ENCODE data around the gene ATP2A2. TPM values are rescaled to one million over a fixed set of nuclear protein-coding genes. Genes with fewer than 3 reads are reported as not detected.

The ATP2A2 gene
- total and polyA plus RNA-seq, 4 donors: 20.9 to 198 (median 67.6) TPM

DNA sequence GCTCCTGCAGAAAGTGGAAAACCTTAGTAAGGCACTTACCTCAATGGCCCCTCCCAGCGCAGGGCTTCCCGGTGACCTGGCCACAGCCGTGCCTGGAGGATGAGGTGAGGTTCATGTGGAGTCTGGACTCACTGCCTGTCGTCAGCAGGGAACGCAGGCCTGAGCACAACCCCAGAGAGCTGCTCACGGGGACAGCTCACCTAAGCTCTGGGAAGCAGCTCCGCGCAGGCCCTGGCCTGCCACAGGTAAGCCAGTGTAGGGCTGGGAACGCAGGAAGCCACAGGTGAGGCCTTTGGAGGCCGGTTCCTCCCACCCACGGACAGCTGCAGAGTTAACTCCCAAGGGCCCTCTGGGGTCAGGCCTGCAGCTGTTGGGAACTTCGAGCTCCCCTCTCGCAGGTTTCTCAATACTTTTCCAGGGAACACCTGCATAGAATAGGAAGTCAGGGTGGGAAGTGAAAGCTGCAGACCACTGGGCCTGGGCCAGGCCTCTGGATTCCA lies 89.7 kb downstream of the ATP2A2 start:
- no peak for DNase-seq (ENCODE audit: low spot score)
- H3K27me3 ChIP-seq (ENCODE audit: control insufficient read depth in 4 of 4, insufficient read depth in 4 of 4, low read length in 3 of 4): no peaks in the 10 kb centered on the region
- no peaks in the 10 kb centered on the region for H3K9me3 ChIP-seq (ENCODE audit: control insufficient read depth in 4 of 4, low read length in 3 of 4)
- WGBS: 89% methylated on average over 13 of the region's 13 CpGs
- no peak overlapping the region for H3K27ac ChIP-seq (ENCODE audit: low read depth in 1 of 2, low read length in 2 of 2)
- H3K4me1 ChIP-seq (ENCODE audit: control insufficient read depth in 4 of 4, insufficient read depth in 4 of 4, low read length in 3 of 4): no peaks in the 10 kb centered on the region
- TF ChIP-seq EGR1 (IDR thresholded peaks at IDR 0.05; ENCODE audit: low read depth in 2 of 2) (no peak), YY1 (IDR thresholded peaks at IDR 0.05) (no peak), HNF4A (conservative IDR thresholded peaks at IDR 0.05) (no peak), RAD21 (IDR thresholded peaks at IDR 0.05) (no peak), SP1 (IDR thresholded peaks at IDR 0.05) (no peak), FOXA2 (IDR thresholded peaks at IDR 0.05) (no peak), NR2F2 (IDR thresholded peaks at IDR 0.05) (no peak)
- H3K36me3 ChIP-seq (ENCODE audit: control insufficient read depth in 4 of 4, insufficient read depth in 3 of 4, low read depth in 1 of 4, low read length in 3 of 4): peaks cover 11 to 33% (median 30%) of the 10 kb centered on the region in 4 donors
- H3K4me3 ChIP-seq (ENCODE audit: low read depth in 1 of 3, low read length in 3 of 3): no peak overlapping the region
- H3K9ac ChIP-seq (ENCODE audit: low read depth in 1 of 2, low read length in 2 of 2): no peak overlapping the region

DNA sequence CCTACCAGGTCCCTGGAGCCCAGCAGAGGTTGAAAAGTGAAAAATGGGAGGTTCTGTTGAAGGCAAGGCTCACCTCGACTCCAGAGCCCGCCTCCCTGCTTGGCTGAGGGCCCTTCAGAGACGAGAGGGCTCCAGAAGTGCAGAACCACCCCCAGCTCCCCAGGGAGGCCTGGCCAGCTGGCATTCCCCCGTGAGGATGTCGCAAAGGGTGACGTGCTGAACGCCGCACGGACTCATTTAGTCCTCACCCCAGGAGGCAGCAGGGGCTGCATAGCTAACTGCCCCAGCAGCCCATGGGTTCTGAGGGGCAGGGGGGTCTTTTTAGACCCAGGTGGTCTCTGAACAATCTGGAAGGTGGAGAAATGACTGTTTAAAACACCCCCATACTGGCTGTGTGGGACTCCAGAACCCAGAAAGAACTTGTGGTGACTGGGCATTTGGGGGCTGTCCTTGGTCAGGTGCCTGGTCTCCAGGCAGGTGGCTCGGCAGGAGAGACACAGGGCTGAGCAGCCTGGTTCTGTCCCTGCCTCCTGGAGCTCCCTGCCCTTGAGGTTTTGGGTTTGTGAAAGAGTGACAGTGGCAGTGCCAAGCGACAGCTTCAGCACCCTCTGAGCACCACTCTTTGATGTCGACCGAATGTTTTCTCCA lies 90.5 kb downstream of the ATP2A2 start:
- 79% methylated on average over 13 of the region's 13 CpGs for WGBS
- H3K27ac ChIP-seq (ENCODE audit: low read depth in 1 of 2, low read length in 2 of 2): no peak overlapping the region
- DNase-seq (ENCODE audit: low spot score): no peak

GRCh38 chr12:110372056-110372425 lies 91.0 kb downstream of the ATP2A2 start:
- Histone ChIP-seq H3K4me1 (ENCODE audit: control insufficient read depth in 4 of 4, insufficient read depth in 4 of 4, low read length in 3 of 4) (no peaks in the 10 kb centered on the region), H3K4me3 (ENCODE audit: low read depth in 1 of 3, low read length in 3 of 3) (no peak overlapping the region), H3K36me3 (ENCODE audit: control insufficient read depth in 4 of 4, insufficient read depth in 3 of 4, low read depth in 1 of 4, low read length in 3 of 4) (peaks cover 15 to 38% (median 34%) of the 10 kb centered on the region in 4 donors), H3K9me3 (ENCODE audit: control insufficient read depth in 4 of 4, low read length in 3 of 4) (no peaks in the 10 kb centered on the region), H3K27ac (ENCODE audit: low read depth in 1 of 2, low read length in 2 of 2) (no peak overlapping the region), H3K27me3 (ENCODE audit: control insufficient read depth in 4 of 4, insufficient read depth in 4 of 4, low read length in 3 of 4) (no peaks in the 10 kb centered on the region), H3K9ac (ENCODE audit: low read depth in 1 of 2, low read length in 2 of 2) (no peak overlapping the region)
- no peak for DNase-seq (ENCODE audit: low spot score)
- TF ChIP-seq CTCF (IDR thresholded peaks at IDR 0.05; ENCODE audit: low read depth, low read length, missing input control) (no peak), JUND (IDR thresholded peaks at IDR 0.05) (no peak), RXRA (IDR thresholded peaks at IDR 0.05) (no peak), FOXA2 (IDR thresholded peaks at IDR 0.05) (no peak), SP1 (IDR thresholded peaks at IDR 0.05) (no peak), HNF4G (IDR thresholded peaks at IDR 0.05) (no peak), YY1 (IDR thresholded peaks at IDR 0.05) (no peak), EGR1 (IDR thresholded peaks at IDR 0.05; ENCODE audit: low read depth in 2 of 2) (no peak), FOXA1 (IDR thresholded peaks at IDR 0.05) (no peak), GABPA (IDR thresholded peaks at IDR 0.05 in 1 of 2, conservative IDR thresholded peaks at IDR 0.05 in 1 of 2) (no peak), TAF1 (conservative IDR thresholded peaks at IDR 0.05) (no peak), RAD21 (IDR thresholded peaks at IDR 0.05) (no peak), HNF4A (conservative IDR thresholded peaks at IDR 0.05) (no peak)
- WGBS: 90% methylated on average over 7 of the region's 7 CpGs

More for the DNA sequence above, 90.5 kb downstream of the ATP2A2 start:
- Histone ChIP-seq H3K4me1 (ENCODE audit: control insufficient read depth in 4 of 4, insufficient read depth in 4 of 4, low read length in 3 of 4) (no peaks in the 10 kb centered on the region), H3K9me3 (ENCODE audit: control insufficient read depth in 4 of 4, low read length in 3 of 4) (no peaks in the 10 kb centered on the region), H3K27me3 (ENCODE audit: control insufficient read depth in 4 of 4, insufficient read depth in 4 of 4, low read length in 3 of 4) (no peaks in the 10 kb centered on the region), H3K9ac (ENCODE audit: low read depth in 1 of 2, low read length in 2 of 2) (no peak overlapping the region), H3K4me3 (ENCODE audit: low read depth in 1 of 3, low read length in 3 of 3) (no peak overlapping the region), H3K36me3 (ENCODE audit: control insufficient read depth in 4 of 4, insufficient read depth in 3 of 4, low read depth in 1 of 4, low read length in 3 of 4) (peaks cover 15 to 37% (median 34%) of the 10 kb centered on the region in 4 donors)
- TF ChIP-seq CTCF (IDR thresholded peaks at IDR 0.05; ENCODE audit: low read depth, low read length, missing input control) (no peak), FOXA1 (IDR thresholded peaks at IDR 0.05) (no peak), EGR1 (IDR thresholded peaks at IDR 0.05; ENCODE audit: low read depth in 2 of 2) (no peak), TAF1 (conservative IDR thresholded peaks at IDR 0.05) (no peak)

Measured in liver (tissue), 9 donors.